ENCODE measurements around the gene SORBS2. TPM values are rescaled to one million over a fixed set of nuclear protein-coding genes. Genes with fewer than 3 reads are reported as not detected.

SORBS2 gene
- total RNA-seq, 4 donors from 2014 or later = 21.5 to 103 (median 64.8) TPM

DNA sequence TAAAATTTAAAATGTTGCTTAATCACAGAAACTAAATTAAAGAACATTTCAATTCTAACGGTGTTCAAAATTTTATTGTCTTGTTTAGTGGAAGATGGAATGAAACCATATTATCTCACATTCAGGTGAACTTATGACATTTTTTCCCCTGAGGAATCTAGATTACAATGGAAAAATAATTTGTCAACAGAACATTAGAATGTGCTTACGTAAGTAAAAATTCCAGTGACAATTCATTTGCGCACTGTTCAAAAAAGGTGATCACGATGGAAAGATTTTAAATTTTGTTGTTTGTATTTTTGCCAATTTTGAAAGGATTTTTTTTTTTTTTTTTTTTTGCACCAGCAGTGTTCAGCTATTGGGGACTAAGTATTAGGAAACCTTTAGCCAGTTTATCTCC, 23.3 kb upstream of the SORBS2 start:
- TF ChIP-seq, protein P1, sequence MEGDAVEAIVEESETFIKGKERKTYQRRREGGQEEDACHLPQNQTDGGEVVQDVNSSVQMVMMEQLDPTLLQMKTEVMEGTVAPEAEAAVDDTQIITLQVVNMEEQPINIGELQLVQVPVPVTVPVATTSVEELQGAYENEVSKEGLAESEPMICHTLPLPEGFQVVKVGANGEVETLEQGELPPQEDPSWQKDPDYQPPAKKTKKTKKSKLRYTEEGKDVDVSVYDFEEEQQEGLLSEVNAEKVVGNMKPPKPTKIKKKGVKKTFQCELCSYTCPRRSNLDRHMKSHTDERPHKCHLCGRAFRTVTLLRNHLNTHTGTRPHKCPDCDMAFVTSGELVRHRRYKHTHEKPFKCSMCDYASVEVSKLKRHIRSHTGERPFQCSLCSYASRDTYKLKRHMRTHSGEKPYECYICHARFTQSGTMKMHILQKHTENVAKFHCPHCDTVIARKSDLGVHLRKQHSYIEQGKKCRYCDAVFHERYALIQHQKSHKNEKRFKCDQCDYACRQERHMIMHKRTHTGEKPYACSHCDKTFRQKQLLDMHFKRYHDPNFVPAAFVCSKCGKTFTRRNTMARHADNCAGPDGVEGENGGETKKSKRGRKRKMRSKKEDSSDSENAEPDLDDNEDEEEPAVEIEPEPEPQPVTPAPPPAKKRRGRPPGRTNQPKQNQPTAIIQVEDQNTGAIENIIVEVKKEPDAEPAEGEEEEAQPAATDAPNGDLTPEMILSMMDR (IDR thresholded peaks at IDR 0.05) = no peak
- no peak for ATAC-seq (ENCODE audit: low FRiP score)
- no peak for DNase-seq (ENCODE audit: low spot score)

- DNase-seq (ENCODE audit: low spot score) (no peak), ATAC-seq (ENCODE audit: low FRiP score) (no peak)
- TF ChIP-seq, protein P1 (IDR thresholded peaks at IDR 0.05) = no peak
Measured at GRCh38 chr4:185834778-185835177, 22.8 kb upstream of the SORBS2 start.

DNA sequence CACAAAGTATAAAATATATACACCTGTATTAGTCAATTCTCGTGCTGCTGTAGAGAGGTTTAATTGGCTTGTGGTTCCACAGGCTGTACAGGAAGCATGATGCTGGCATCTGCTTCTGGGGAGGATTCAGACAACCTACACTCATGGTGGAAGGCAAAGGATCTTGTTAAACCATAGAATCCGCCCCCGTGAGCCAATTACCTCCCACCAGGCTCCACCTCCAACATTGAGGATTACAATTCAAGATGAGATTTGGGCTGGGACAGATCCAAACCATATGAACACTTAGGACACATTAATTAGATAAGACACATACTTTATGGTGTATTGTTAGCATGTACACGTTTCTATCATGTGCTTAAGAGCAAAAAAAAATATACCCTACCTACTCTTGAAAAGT, 22.1 kb upstream of the SORBS2 start:
- no peak for DNase-seq (ENCODE audit: low spot score)
- TF ChIP-seq, protein P1 (IDR thresholded peaks at IDR 0.05) = no peak
- no peak for ATAC-seq (ENCODE audit: low FRiP score)

DNA sequence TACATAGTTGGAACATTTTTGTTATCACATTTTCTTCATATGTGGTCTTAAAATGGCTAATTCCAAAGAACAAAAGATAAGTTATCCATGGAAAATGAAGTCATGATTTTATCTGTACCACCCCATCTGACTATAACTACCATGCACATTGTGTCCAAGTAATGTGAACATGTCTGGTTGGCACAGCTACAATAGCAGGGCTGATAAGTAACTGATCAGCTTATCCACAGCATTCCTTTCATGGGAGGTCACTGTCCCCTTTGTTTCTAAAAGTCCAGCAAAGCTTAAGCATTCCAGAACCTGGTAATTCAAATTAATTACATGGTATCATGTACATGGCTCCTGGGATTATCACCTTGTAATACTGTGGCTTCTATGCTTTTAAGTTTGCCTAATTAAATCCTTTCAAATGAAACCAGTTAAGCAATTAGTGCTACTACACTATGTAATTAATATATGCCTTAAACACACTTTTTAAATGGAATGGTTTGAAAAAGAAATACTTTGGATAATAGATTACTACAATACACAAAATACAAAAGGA, 21.1 kb upstream of the SORBS2 start:
- DNase-seq (ENCODE audit: low spot score) = no peak
- ATAC-seq (ENCODE audit: low FRiP score) = no peak
- TF ChIP-seq, protein P1 (IDR thresholded peaks at IDR 0.05) = no peak

- TF ChIP-seq, protein P1 (IDR thresholded peaks at IDR 0.05) = no peak
- DNase-seq (ENCODE audit: low spot score) (no peak), ATAC-seq (ENCODE audit: low FRiP score) (no peak)
Measured at GRCh38 chr4:185831125-185831815, 19.3 kb upstream of the SORBS2 start.

GRCh38 chr4:185830263-185830994, 18.4 kb upstream of the SORBS2 start:
- TF ChIP-seq, protein P1 (IDR thresholded peaks at IDR 0.05) = no peak
- DNase-seq (ENCODE audit: low spot score) = no peak

More at GRCh38 chr4:185830263-185830994, 18.4 kb upstream of the SORBS2 start:
- ATAC-seq (ENCODE audit: low FRiP score) = no peak
